ENCODE measurements around the gene PARD3B.

The PARD3B gene

GRCh38 chr2:204900910-204901309 is 355.6 kb downstream of the PARD3B start:
- DNase-seq (ENCODE audit: low spot score): no peak
- TF ChIP-seq CTCF (IDR thresholded peaks at IDR 0.05; ENCODE audit: extremely low read depth, missing control alignments): no peak

GRCh38 chr2:204901591-204901990 is 356.3 kb downstream of the PARD3B start:
- no peak for DNase-seq (ENCODE audit: low spot score)
- TF ChIP-seq CTCF (IDR thresholded peaks at IDR 0.05; ENCODE audit: extremely low read depth, missing control alignments): no peak

DNA sequence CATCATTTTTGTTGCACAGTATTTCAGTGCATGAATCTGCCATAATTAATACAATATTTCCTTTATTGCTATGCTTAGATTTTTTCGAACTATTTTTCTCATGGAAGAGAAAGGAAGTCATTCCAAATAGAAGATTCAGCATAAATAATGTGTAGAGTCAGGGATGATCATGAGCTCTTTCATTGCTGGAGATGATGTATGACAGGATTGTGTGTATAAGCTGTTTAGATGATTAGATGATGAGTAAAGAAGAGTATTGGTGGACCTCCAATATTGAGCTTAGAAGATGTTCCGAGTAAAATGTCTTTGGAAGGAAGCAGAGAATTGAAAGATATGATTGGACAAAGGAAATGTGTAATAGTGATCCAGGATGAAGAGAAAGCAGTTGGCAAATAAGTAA is 364.5 kb downstream of the PARD3B start:
- no peak for DNase-seq (ENCODE audit: low spot score)
- no peak for TF ChIP-seq CTCF (IDR thresholded peaks at IDR 0.05; ENCODE audit: extremely low read depth, missing control alignments)

DNA sequence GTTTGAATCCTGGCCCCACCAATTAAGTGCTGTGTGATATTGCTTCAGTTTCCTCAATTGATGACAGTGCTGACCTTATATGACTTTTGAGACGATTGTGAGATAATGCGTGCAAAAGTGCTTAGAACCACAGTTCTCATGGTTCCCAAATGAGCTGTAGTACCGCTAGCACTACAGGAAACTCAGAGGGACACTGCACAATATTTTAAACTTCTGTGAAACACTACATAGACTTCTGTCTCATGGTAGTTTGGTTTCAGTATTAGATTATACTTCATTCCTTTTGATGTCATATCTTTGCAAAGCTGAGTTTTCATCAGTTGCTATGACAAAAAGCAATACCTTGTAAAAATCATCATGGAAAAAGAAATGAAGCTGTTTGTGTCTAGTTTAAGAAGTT is 368.0 kb downstream of the PARD3B start:
- no peak for DNase-seq (ENCODE audit: low spot score)
- no peak for TF ChIP-seq CTCF (IDR thresholded peaks at IDR 0.05; ENCODE audit: extremely low read depth, missing control alignments)

GRCh38 chr2:204913854-204914464 is 368.7 kb downstream of the PARD3B start:
- TF ChIP-seq CTCF (IDR thresholded peaks at IDR 0.05; ENCODE audit: extremely low read depth, missing control alignments): no peak
- no peak for DNase-seq (ENCODE audit: low spot score)

GRCh38 chr2:204914708-204915107 is 369.4 kb downstream of the PARD3B start:
- TF ChIP-seq CTCF (IDR thresholded peaks at IDR 0.05; ENCODE audit: extremely low read depth, missing control alignments): no peak

GRCh38 chr2:204917089-204917701 is 371.9 kb downstream of the PARD3B start:
- no peak for DNase-seq (ENCODE audit: low spot score)
- no peak for TF ChIP-seq CTCF (IDR thresholded peaks at IDR 0.05; ENCODE audit: extremely low read depth, missing control alignments)

More at GRCh38 chr2:204914708-204915107, 369.4 kb downstream of the PARD3B start:
- no peak for DNase-seq (ENCODE audit: low spot score)
